Hindlimb muscle (tissue), 1 donor: ENCODE data around the gene TAPBP. TPM values are rescaled to one million over a fixed set of nuclear protein-coding genes. Genes with fewer than 3 reads are reported as not detected.

ENCODE experiments used
- polyA plus RNA-seq: library from polyadenylated mRNA; unstranded; fragments of 120-200 nt; gene quantifications from one replicate; pipeline ENCODE4 v1.2.1, GENCODE V29; 2013; ENCODE audit not compliant: insufficient read length

TAPBP gene
- polyA plus RNA-seq, 1 donor: 24.6 TPM

Other genes with a start within 250 kb of the TAPBP start
- gene HLA-DPA1, start 240.4 kb downstream of the TAPBP start, polyA plus RNA-seq: 34.8 TPM
- gene HLA-DPB1, start 238.1 kb downstream of the TAPBP start, polyA plus RNA-seq: 19.2 TPM
- gene COL11A2, start 121.6 kb downstream of the TAPBP start, polyA plus RNA-seq: 49.7 TPM
- gene RXRB, start 113.4 kb downstream of the TAPBP start, polyA plus RNA-seq: 42.0 TPM
- 65.8 TPM for gene SLC39A7, start 113.2 kb downstream of the TAPBP start, polyA plus RNA-seq
- gene HSD17B8, start 109.4 kb downstream of the TAPBP start, polyA plus RNA-seq: 11.5 TPM
- gene RING1, start 105.6 kb downstream of the TAPBP start, polyA plus RNA-seq: 36.0 TPM
- 47.3 TPM for gene VPS52, start 42.2 kb downstream of the TAPBP start, polyA plus RNA-seq
- gene RPS18, start 42.0 kb downstream of the TAPBP start, polyA plus RNA-seq: 4,638 TPM
- 2.2 TPM for gene B3GALT4, start 37.0 kb downstream of the TAPBP start, polyA plus RNA-seq
- gene WDR46, start 24.8 kb downstream of the TAPBP start, polyA plus RNA-seq: 58.4 TPM
- gene PFDN6, start 24.5 kb downstream of the TAPBP start, polyA plus RNA-seq: 41.2 TPM
- gene RGL2, start 15.1 kb downstream of the TAPBP start, polyA plus RNA-seq: 63.4 TPM
- gene ZBTB22, start 3.7 kb upstream of the TAPBP start, polyA plus RNA-seq: 16.3 TPM
- gene DAXX, start 8.9 kb upstream of the TAPBP start, polyA plus RNA-seq: 25.9 TPM
- 18.1 TPM for gene KIFC1, start 77.7 kb upstream of the TAPBP start, polyA plus RNA-seq
- 46.7 TPM for gene PHF1, start 96.9 kb upstream of the TAPBP start, polyA plus RNA-seq
- 153 TPM for gene CUTA, start 104.0 kb upstream of the TAPBP start, polyA plus RNA-seq
- gene SYNGAP1, start 106.0 kb upstream of the TAPBP start, polyA plus RNA-seq: 30.5 TPM
- 6.4 TPM for gene ZBTB9, start 140.5 kb upstream of the TAPBP start, polyA plus RNA-seq